GM15510 (cell line): Measurements from ENCODE around the gene CPNE1.

Experiments
- POLR2A ChIP-seq: IDR thresholded peaks from 3 replicates; pipeline ENCODE4 v1.6.1; 2011; ENCODE audit warnings: borderline replicate concordance; ENCODE audit not compliant: insufficient read length; ENCODE audit errors: extremely low read depth

Gene CPNE1

GRCh38 chr20:35619196-35620095 is 45.3 kb downstream of the CPNE1 start:
- peak; percentile 36 for TF ChIP-seq POLR2A

DNA sequence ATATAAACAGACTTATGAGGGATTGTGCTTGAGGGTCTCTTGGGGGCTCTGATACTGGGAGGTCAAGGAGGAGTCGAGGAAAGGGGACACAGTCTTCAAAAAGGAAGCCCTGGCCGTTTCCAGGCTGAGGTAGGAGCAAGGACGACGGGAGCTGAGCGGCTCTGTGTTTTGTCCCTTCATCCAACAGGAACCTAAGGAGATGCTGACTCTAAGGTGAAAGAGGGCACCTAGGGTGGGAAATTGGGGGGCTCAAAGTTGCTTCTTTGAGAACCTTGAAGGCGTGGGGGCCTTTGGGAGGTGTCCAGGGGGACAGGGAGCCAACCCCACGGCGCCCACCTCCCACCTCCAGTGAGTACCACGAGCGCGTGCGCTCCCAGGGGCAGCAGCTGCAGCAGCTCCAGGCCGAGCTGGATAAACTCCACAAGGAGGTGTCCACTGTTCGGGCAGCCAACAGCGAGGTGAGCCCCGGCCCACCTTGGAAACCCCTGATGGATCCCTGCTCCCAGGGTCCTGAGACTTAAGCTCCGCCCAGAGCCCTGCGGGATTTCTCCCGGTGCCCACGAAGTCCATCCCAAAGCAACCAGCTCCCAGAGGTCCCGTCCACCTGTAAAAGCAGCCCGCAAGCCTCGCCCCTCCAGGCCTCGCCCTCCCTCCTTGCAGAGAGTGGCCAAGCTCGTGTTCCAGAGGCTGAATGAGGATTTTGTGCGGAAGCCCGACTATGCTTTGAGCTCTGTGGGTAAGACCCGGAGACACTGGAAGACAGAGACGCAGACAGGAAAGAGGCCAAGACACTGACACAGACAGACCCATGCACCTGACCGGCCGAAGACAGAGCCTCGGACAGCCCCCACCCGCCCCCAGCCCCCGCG is 46.2 kb downstream of the CPNE1 start:
- TF ChIP-seq POLR2A, result no peak

- TF ChIP-seq POLR2A, result peak; percentile 28
Observed at GRCh38 chr20:35617397-35618262, 47.1 kb downstream of the CPNE1 start.

GRCh38 chr20:35616465-35617396 is 48.0 kb downstream of the CPNE1 start:
- peak; percentile 34 for TF ChIP-seq POLR2A

DNA sequence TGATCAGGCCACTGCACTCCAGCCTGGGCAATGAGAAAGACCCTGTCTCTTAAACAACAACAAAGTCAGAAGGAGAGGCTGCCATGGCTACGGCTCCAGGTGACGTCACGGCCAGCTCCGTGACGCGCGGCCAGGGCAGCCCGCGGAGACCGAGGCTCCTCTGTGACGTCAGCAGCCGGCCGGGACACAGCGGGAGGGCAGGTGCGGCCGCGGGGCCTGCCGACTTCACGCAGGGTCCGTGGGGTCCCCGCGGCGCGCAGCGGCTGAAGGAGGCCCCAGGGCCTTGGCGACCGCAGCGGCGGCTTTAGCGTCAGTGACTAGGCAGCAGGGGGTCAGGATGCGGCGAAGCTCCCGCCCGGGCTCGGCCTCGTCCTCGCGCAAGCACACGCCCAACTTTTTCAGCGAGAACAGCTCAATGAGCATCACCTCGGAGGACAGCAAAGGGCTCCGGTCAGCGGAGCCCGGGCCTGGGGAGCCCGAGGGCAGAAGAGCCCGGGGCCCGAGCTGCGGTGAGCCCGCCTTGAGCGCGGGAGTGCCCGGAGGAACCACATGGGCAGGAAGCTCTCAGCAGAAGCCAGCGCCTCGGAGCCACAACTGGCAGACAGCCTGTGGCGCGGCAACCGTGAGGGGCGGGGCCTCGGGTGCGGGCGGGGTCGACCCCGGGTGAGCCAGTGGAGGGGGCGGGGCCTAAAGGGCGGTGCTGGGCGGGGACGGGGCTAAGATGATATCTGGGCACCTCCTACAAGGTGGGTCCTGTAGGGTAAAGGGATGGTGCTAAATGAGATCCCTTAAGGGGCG is 48.8 kb downstream of the CPNE1 start, which contains the start of gene SPAG4:
Gene SPAG4 (plus strand): TSS at position 163 of the 798 bp plus-strand sequence. CDS start 175 bp downstream, at position 338.
- TF ChIP-seq POLR2A, result peak; percentile 77

GRCh38 chr20:35611482-35611881 is 53.2 kb downstream of the CPNE1 start:
- TF ChIP-seq POLR2A, result no peak

DNA sequence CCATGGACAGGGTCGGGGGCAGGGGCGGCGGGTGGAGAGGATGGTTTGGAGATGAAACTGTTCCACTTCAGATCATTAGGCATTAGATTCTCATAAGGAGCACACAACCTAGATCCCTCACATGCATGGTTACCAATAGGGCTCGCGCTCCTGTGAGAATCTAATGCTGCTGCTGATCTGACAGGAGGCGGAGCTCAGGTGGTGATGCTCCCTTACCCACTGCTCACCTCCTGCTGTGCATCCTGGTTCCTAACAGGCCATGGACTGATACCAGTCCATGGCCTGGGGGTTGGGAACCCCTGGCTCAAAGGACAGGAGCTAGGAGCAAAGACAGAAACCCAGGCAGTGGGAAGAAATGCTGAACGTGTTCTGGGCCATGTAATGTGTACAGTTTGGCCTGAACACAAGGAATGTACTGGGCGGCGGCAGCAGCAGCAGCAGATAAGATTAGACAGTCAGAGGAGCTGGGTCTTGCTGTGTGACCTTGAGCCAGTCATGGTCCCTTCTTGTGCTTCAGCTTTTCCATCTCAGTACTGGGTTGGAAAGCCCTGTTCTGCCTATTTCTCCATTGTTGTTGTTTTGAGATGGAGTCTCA is 53.8 kb downstream of the CPNE1 start:
- TF ChIP-seq POLR2A, result no peak

- TF ChIP-seq POLR2A, result no peak
Observed at GRCh38 chr20:35607003-35607735, 57.5 kb downstream of the CPNE1 start.

DNA sequence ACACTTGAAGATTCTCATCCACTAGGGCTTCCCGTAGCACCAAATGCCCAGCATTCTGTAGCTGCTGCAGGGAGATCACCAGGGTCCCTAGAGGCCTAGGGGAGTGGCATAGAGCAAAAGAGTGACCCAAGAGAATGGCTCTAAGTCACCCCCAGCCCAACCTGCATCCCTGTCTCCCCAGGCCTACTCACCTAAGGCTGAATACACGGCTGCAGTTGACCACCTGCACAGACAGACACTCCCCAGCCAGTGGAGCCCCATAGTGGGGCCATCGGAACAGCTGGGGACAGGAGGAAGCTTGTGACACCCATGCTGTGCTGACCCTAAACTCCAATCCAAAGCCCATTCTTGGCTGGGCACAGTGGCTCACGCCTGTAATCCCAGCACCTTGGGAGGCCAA is 58.6 kb downstream of the CPNE1 start:
- TF ChIP-seq POLR2A, result no peak

- no peak for TF ChIP-seq POLR2A
Observed at GRCh38 chr20:35604449-35604747, 60.3 kb downstream of the CPNE1 start.

GRCh38 chr20:35603695-35604448 is 60.8 kb downstream of the CPNE1 start:
- no peak for TF ChIP-seq POLR2A
